OCI-LY1 (cell line): Measurements from ENCODE around the gene HINFP.
A peak's percentile ranks its signal among the peaks of the same experiment; 100 is the strongest.

ENCODE experiments used
- H2AFZ ChIP-seq: fragments of 200-600 bp; sonication (generic), shearing (Covaris generic); 2 replicates; pipeline ENCODE4 v1.6.0; 2014; ENCODE audit warnings: antibody characterized with exemption, mild to moderate bottlenecking, low read length
- H3F3A ChIP-seq: fragments of 200-600 bp; sonication (generic), shearing (Covaris generic); 2 replicates; pipeline ENCODE4 v1.6.0; 2014; ENCODE audit warnings: mild to moderate bottlenecking, antibody characterized with exemption, low read length, moderate library complexity; ENCODE audit not compliant: insufficient read depth
- H3K27ac ChIP-seq: fragments of 200-600 bp; sonication (generic); 2 replicates; pipeline ENCODE4 v1.5.1; 2014; ENCODE audit warnings: low read length, mixed run types, mild to moderate bottlenecking, low read depth; ENCODE audit not compliant: poor library complexity, severe bottlenecking
- H3K27me3 ChIP-seq: fragments of 200-600 bp; sonication (generic); 2 replicates; pipeline ENCODE4 v1.6.0; 2014; ENCODE audit warnings: antibody characterized with exemption, mild to moderate bottlenecking, low read length, moderate library complexity; ENCODE audit not compliant: insufficient read depth
- H3K36me3 ChIP-seq: fragments of 200-600 bp; sonication (generic); 2 replicates; pipeline ENCODE4 v1.6.1; 2014; ENCODE audit warnings: mild to moderate bottlenecking, antibody characterized with exemption, low read length, moderate library complexity, mixed read lengths; ENCODE audit not compliant: insufficient read depth
- H3K4me1 ChIP-seq: fragments of 200-600 bp; sonication (generic); 2 replicates; pipeline ENCODE4 v1.5.1; 2014; ENCODE audit warnings: mild to moderate bottlenecking, low read length, moderate library complexity; ENCODE audit not compliant: insufficient read depth, severe bottlenecking
- H3K4me2 ChIP-seq: fragments of 200-600 bp; sonication (generic), shearing (Covaris generic); 2 replicates; pipeline ENCODE4 v1.6.1; 2014; ENCODE audit warnings: low read length
- H3K4me3 ChIP-seq: fragments of 200-600 bp; sonication (generic); 2 replicates; pipeline ENCODE4 v1.5.1; 2014; ENCODE audit warnings: low read length, low read depth, mild to moderate bottlenecking, mixed read lengths; ENCODE audit not compliant: poor library complexity, severe bottlenecking
- H3K79me2 ChIP-seq: fragments of 200-600 bp; shearing (Covaris generic); 2 replicates; pipeline ENCODE4 v1.6.1; 2016; ENCODE audit warnings: mixed run types, low read length, mixed read lengths; ENCODE audit not compliant: insufficient read depth
- H3K9ac ChIP-seq: fragments of 200-600 bp; sonication (generic), shearing (Covaris generic); 2 replicates; pipeline ENCODE4 v1.6.1; 2014; ENCODE audit warnings: mild to moderate bottlenecking, low read length, mixed read lengths
- H3K9me2 ChIP-seq: fragments of 200-600 bp; sonication (generic), shearing (Covaris generic); 2 replicates; pipeline ENCODE4 v1.6.1; 2014; ENCODE audit warnings: low read depth, mild to moderate bottlenecking, low read length, mixed read lengths
- H3K9me3 ChIP-seq: fragments of 200-600 bp; shearing (Covaris generic); 2 replicates; pipeline ENCODE4 v1.6.1; 2014; ENCODE audit warnings: low read length, mixed read lengths
- H4K20me1 ChIP-seq: fragments of 200-600 bp; sonication (generic), shearing (Covaris generic); 2 replicates; pipeline ENCODE4 v1.6.0; 2016; ENCODE audit warnings: mild to moderate bottlenecking, low read length; ENCODE audit not compliant: insufficient read depth
- EZH2 ChIP-seq: fragments of 200-600 bp; sonication (generic), shearing (Covaris generic); IDR thresholded peaks from 2 replicates; pipeline ENCODE4 v1.8.0; 2017; ENCODE audit warnings: borderline replicate concordance, mixed run types, mild to moderate bottlenecking, antibody characterized with exemption, low read length, moderate library complexity, mixed read lengths
- TF ChIP-seq, protein P1 (sequence below): fragments of 200-600 bp; sonication (generic), shearing (Covaris generic); IDR thresholded peaks from 2 replicates; pipeline ENCODE4 v1.5.1; 2017; ENCODE audit warnings: mild to moderate bottlenecking, antibody characterized with exemption, low read length, moderate library complexity, mixed read lengths

Gene HINFP

DNA sequence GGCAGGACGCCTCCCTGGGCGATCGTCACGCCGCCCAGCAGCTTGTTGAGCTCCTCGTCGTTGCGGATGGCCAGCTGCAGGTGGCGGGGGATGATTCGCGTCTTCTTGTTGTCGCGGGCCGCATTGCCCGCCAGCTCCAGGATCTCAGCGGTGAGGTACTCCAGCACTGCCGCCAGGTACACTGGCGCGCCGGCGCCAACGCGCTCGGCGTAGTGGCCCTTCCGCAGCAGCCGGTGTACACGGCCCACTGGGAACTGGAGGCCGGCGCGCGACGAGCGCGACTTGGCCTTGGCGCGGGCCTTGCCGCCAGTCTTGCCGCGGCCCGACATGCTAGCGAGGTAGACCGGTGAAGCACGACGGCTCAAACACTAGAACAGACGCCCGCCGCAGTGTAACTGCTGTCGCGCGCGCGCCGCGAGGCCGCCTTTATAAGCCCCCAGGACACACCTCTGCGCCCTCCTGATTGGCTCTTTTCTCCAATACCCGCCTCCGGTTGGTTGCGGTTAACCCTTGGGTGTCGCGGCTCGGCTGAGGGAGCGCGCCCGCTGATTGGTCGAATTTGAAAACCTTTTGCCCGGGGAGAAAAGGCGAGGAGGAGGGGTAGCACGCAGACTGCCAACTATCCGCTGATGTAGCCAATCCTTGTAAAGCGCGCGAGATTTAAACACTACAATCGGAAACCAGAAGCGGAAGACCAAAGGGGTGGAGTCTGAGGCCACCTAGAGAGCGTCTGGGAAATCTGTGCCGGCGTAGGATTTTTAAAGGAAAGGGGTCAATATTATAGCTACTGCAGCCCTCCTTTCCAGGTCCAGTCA lies 26.1 kb upstream of the HINFP start:
- Histone ChIP-seq H3K9ac (peak overlapping the region; percentile 100), H2AFZ (no peak overlapping the region), H4K20me1 (no peaks in the 10 kb centered on the region), H3K9me2 (no peaks in the 10 kb centered on the region), H3K36me3 (peaks cover 75% of the 10 kb centered on the region), H3F3A (peaks cover 3% of the 10 kb centered on the region), H3K27me3 (no peaks in the 10 kb centered on the region), H3K4me2 (peak overlapping the region; percentile 97), H3K79me2 (peaks cover 18% of the 10 kb centered on the region), H3K9me3 (no peaks in the 10 kb centered on the region), H3K4me1 (peaks cover 44% of the 10 kb centered on the region), H3K27ac (peak overlapping the region; percentile 86), H3K4me3 (peak overlapping the region; percentile 100)
- TF ChIP-seq EZH2: no peak
- TF ChIP-seq, protein P1, sequence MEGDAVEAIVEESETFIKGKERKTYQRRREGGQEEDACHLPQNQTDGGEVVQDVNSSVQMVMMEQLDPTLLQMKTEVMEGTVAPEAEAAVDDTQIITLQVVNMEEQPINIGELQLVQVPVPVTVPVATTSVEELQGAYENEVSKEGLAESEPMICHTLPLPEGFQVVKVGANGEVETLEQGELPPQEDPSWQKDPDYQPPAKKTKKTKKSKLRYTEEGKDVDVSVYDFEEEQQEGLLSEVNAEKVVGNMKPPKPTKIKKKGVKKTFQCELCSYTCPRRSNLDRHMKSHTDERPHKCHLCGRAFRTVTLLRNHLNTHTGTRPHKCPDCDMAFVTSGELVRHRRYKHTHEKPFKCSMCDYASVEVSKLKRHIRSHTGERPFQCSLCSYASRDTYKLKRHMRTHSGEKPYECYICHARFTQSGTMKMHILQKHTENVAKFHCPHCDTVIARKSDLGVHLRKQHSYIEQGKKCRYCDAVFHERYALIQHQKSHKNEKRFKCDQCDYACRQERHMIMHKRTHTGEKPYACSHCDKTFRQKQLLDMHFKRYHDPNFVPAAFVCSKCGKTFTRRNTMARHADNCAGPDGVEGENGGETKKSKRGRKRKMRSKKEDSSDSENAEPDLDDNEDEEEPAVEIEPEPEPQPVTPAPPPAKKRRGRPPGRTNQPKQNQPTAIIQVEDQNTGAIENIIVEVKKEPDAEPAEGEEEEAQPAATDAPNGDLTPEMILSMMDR: no peak

DNA sequence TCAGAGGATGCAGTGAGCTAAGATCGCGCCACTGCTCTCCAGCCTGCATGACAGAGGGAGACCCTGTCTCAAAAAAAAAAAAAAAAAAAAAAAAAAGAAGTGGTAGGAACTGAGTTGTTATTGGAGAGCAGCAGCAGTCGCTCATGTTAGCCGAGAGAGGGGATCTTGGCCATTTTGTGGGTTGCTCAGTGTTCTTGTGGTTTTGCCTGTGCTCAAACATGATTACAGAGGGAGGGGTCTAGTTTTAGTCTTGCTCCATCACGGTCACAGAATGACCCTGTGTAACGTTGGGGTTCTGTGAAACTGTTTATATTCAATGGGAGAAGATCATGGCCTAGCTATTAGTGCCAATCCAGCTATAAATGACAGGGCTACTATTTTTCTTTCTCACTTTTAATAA lies 21.7 kb upstream of the HINFP start:
- Histone ChIP-seq H3K9me2 (no peaks in the 10 kb centered on the region), H4K20me1 (no peaks in the 10 kb centered on the region), H3K4me2 (peak overlapping the region; percentile 97; the same call in 1 of the 2 replicates), H3K27ac (peak overlapping the region; percentile 36), H3K4me3 (peak overlapping the region; percentile 98), H3K9ac (no peak overlapping the region; the same call in 1 of the 2 replicates), H3K9me3 (no peaks in the 10 kb centered on the region), H3K79me2 (peaks cover 4% of the 10 kb centered on the region; the same call in 1 of the 2 replicates), H3K27me3 (no peaks in the 10 kb centered on the region), H2AFZ (no peak overlapping the region), H3K36me3 (peaks cover 36% of the 10 kb centered on the region), H3K4me1 (peaks cover 47% of the 10 kb centered on the region), H3F3A (no peaks in the 10 kb centered on the region; the same call in 1 of the 2 replicates)
- TF ChIP-seq, protein P1: no peak
- TF ChIP-seq EZH2: no peak

DNA sequence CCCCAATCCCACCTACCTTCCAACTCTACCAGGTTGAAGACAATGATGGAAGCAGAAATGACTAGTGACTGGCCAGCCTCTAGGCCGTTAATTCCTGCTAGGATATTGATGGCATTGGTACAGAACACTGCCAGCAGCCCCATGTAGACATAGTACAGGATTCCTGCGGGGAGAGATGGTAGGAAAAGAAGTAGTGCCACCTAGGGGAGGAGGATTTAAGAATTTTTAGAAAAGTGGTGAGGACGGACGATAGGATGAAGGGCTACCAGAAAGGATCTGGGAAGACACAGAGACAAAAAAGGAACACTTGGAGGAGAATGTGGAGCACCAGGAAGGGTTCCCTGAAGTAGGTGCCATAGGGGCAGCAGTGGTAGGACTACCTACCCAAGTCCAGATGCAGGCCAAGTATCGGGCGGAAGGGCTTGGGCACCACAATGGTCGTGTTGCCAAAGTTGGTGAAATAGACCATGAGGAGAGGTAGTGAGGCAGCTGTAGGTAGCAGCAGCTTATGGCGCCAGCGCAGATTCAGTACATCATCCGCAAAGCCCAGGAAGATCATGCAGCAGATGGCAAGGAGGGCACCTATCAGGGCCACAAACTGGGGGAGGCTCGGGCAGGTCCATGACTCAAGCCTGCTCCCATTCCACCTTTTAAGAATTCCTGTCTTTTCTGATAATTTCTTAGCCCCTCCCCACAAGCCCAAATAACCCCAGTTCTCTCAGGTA lies 21.0 kb upstream of the HINFP start:
- Histone ChIP-seq H4K20me1 (no peaks in the 10 kb centered on the region), H2AFZ (no peak overlapping the region), H3K79me2 (no peaks in the 10 kb centered on the region), H3F3A (no peaks in the 10 kb centered on the region; the same call in 1 of the 2 replicates), H3K9me3 (no peaks in the 10 kb centered on the region), H3K4me2 (peak overlapping the region; percentile 97), H3K27me3 (no peaks in the 10 kb centered on the region), H3K9me2 (no peaks in the 10 kb centered on the region), H3K27ac (peak overlapping the region; percentile 36), H3K9ac (peak overlapping the region; percentile 88), H3K36me3 (peaks cover 32% of the 10 kb centered on the region), H3K4me3 (peak overlapping the region; percentile 98), H3K4me1 (peaks cover 47% of the 10 kb centered on the region)
- no peak for TF ChIP-seq EZH2
- TF ChIP-seq, protein P1: peak; percentile 52
